Stimulated activated CD8-positive, alpha-beta memory T cell treated with anti-CD3 and anti-CD28 coated beads, Interleukin-12 subunit alpha, Interleukin-12 subunit beta, amount 100 ng/mL, for 24 hours (primary cell): ENCODE results near the gene METTL3.

Source experiments
- DNase-seq: peaks from one replicate; pipeline ENCODE4 v3.0.0-alpha.2; 2020; ENCODE audit errors: extremely low read depth

METTL3 gene

DNA sequence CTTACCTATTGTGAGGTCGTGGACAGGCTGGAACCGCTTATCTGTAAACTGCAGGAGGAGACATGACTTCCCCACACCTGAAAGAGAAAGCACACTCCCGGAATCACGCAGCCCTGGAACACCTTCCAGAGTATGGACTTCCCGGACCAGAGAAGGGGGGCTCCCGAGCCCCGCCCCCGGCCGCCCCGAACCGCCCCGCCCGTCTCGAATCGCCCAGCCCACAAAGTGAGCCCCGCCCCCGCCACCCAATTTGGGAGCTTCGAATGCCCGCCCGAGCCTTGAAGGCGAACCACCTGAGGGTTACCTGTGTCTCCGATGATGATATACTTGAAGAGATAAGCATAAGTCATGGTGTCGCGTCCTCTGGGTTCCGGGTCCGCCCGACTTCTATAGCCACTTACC lies 34.6 kb downstream of the METTL3 start:
- peak; percentile 66 for DNase-seq

DNA sequence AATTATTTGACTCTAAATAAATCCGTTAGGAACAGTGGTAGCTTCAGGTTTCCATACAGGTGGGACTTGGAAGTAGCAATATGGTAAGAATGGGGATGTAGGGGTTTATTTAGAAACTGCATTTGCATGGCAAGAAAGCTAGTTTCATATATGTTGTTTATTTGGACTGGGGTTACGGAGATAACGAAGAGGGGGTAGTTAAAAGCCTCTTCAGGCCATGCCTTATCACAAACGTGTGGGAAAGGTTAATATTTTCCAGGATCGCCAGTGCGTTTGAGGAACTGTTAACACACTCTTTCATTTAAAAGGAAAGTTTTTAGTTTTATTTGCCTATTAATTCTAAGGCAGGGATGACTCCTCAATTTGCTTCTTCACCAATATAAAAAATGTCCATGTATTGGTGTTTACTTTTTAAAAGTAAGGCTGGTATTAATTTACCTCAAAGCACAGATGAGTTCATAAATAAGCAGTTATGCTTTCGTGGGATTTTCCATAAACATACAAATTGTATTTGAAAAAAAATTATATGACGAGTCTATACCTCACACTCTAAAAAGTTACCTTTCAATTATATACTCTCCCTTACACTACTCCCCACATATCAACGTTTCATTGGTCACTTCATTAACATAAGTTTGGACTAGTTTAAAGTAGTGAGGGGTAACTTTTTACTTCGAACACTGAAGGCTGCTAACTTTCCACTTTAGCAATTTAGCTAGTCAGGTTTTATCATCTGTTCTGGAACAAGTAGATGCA lies 35.2 kb downstream of the METTL3 start:
- no peak for DNase-seq

- no peak for DNase-seq
Measured at GRCh38 chr14:21467616-21468015, 43.5 kb downstream of the METTL3 start.

DNA sequence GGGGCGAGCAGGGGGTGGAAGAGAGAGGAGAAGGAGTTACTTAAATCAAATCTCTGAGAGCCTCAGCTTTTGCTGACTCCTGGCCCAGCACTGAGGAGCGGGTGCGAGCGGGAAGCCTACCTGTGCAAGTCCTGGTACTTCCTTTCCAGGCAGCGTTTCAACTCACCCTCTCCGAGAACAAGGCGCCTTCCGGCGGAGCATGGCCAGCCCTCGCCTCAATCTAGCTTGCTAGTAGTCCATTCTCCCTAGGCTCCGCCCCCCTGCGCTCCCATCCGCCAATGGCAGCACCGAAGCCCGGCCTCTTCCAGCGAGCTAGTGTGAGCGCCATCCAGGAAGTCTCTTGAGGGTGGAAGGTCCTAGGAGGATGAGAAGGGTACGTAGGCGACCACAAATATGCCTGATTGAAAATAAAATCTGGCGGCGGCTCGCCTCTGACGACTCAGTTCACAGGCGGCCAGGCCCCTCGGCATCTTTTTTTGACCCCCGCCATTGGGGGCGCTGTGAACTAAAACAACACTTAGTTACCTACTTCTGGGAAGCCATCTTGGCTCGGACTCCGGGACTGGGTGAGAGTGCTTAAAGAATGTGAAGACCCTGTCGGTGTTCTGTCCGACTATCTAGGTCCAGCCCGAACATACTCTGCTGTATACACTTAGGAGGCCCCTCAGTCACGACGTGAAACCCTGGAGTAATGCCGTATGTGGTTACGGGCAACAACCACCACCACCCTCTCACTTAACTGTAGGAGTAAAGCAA lies 55.0 kb downstream of the METTL3 start, which contains the start of gene CHD8:
TSS of gene CHD8 (minus strand) at position 212 of the 756 bp plus-strand sequence. CDS start 24,480 bp downstream, outside the sequence.
- peak; percentile 98 for DNase-seq

DNA sequence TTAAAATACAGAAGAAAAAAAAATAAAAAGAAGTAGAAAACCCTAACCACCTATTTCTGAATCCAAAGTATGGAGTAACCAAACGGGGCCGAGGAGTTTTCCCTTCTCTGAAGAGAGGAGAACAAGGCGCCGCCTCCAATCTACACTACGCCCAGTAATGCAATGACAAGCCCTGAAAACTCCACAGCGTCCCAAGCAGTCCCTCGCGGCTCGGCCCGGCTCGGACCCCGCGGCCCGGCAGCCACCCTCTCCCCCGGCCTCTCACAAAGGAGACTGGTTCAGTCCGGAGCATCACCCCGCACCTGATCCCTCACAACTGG lies 55.6 kb downstream of the METTL3 start:
- no peak for DNase-seq

- DNase-seq = no peak
Measured at GRCh38 chr14:21454843-21455544, 56.1 kb downstream of the METTL3 start.

- DNase-seq = no peak
Measured at GRCh38 chr14:21449899-21450216, 61.3 kb downstream of the METTL3 start.
